ENCODE data around the gene RGL3. TPM values are rescaled to one million over a fixed set of nuclear protein-coding genes. Genes with fewer than 3 reads are reported as not detected.
"Not testable (repeated sequence)": the region's sequence is repeated elsewhere in the genome, so short reads cannot be mapped to it uniquely, and the experiment has no call there.

The RGL3 gene
- total RNA-seq, 1 donor from 2014 or later, result 44.8 TPM

GRCh38 chr19:11383706-11384048, 35.4 kb downstream of the RGL3 start:
- no peak for DNase-seq (ENCODE audit: extremely low spot score, unreplicated experiment)
- no peaks in the 10 kb centered on the region for H3K9me3 Mint-ChIP-seq
- H3K36me3 Mint-ChIP-seq, result no peaks in the 10 kb centered on the region
- peaks cover 17% of the 10 kb centered on the region for H3K27me3 Mint-ChIP-seq
- TF ChIP-seq CTCF (conservative IDR thresholded peaks at IDR 0.05), result no peak
- peak overlapping the region; percentile 70 for H3K4me3 Mint-ChIP-seq
- H3K4me1 Mint-ChIP-seq (ENCODE audit: unreplicated experiment), result peaks cover 19% of the 10 kb centered on the region
- no peak overlapping the region for H3K27ac Mint-ChIP-seq

GRCh38 chr19:11382898-11383705, 36.0 kb downstream of the RGL3 start:
- Mint-ChIP-seq H3K36me3 (no peaks in the 10 kb centered on the region), H3K4me1 (ENCODE audit: unreplicated experiment) (peaks cover 19% of the 10 kb centered on the region), H3K4me3 (peak overlapping the region; percentile 77), H3K9me3 (no peaks in the 10 kb centered on the region), H3K27ac (peak overlapping the region; percentile 64), H3K27me3 (peaks cover 17% of the 10 kb centered on the region)
- DNase-seq (ENCODE audit: extremely low spot score, unreplicated experiment), result no peak
- TF ChIP-seq CTCF (conservative IDR thresholded peaks at IDR 0.05), result peak; percentile 78

GRCh38 chr19:11380653-11381537, 38.2 kb downstream of the RGL3 start:
- peaks cover 17% of the 10 kb centered on the region for H3K27me3 Mint-ChIP-seq
- H3K4me1 Mint-ChIP-seq (ENCODE audit: unreplicated experiment), result peaks cover 28% of the 10 kb centered on the region
- peak overlapping the region; percentile 94 for H3K4me3 Mint-ChIP-seq
- peak overlapping the region; percentile 94 for H3K27ac Mint-ChIP-seq
- H3K36me3 Mint-ChIP-seq, result peaks cover 3% of the 10 kb centered on the region
- peak; percentile 76 for TF ChIP-seq CTCF (conservative IDR thresholded peaks at IDR 0.05)
- peak; percentile 95 for DNase-seq (ENCODE audit: extremely low spot score, unreplicated experiment)
- H3K9me3 Mint-ChIP-seq, result no peaks in the 10 kb centered on the region

GRCh38 chr19:11379857-11380350, 39.2 kb downstream of the RGL3 start:
- Mint-ChIP-seq H3K36me3 (peaks cover 3% of the 10 kb centered on the region), H3K27me3 (peaks cover 17% of the 10 kb centered on the region), H3K9me3 (no peaks in the 10 kb centered on the region), H3K27ac (no peak overlapping the region), H3K4me3 (peak overlapping the region; percentile 94), H3K4me1 (ENCODE audit: unreplicated experiment) (peaks cover 28% of the 10 kb centered on the region)
- DNase-seq (ENCODE audit: extremely low spot score, unreplicated experiment), result no peak
- TF ChIP-seq CTCF (conservative IDR thresholded peaks at IDR 0.05), result no peak

GRCh38 chr19:11379269-11379845, 39.8 kb downstream of the RGL3 start:
- not testable (repeated sequence) for H3K36me3 Mint-ChIP-seq; H3K4me3 Mint-ChIP-seq; DNase-seq (ENCODE audit: extremely low spot score, unreplicated experiment); H3K9me3 Mint-ChIP-seq; H3K27ac Mint-ChIP-seq
- Mint-ChIP-seq H3K4me1 (ENCODE audit: unreplicated experiment) (peaks cover 23% of the 10 kb centered on the region), H3K27me3 (peaks cover 17% of the 10 kb centered on the region)

Data from type B pancreatic cell (in vitro differentiated cells).